IMR-90 (cell line): Measurements from ENCODE around the gene EMILIN2. TPM values are rescaled to one million over a fixed set of nuclear protein-coding genes. Genes with fewer than 3 reads are reported as not detected.

Experiments
- ATAC-seq: fragments of 200-7000 bp; cut with Tn5 transposase; 2 replicates; pipeline ENCODE4 v1.9.1; 2020; ENCODE audit warnings: low read depth, mild to moderate bottlenecking, moderate library complexity
- BruUV-seq: library from RNA; stranded (reverse); fragments of 400-500 nt; replicated peaks from 2 replicates; lab custom pipeline; 2021; lab: Mats Ljungman, UMichigan
- CTCF ChIA-PET: fragments of 300-600 bp; formaldehyde crosslinking; extraction: SDS; loops from one replicate; lab custom pipeline; 2021; ENCODE audit warnings: antibody characterized with exemption; lab: Yijun Ruan, JAX
- POLR2A ChIA-PET: fragments of 300-600 bp; sonication (Branson Sonifier 250); formaldehyde crosslinking; loops from one replicate; lab custom pipeline; 2022; ENCODE audit warnings: antibody characterized with exemption; ENCODE audit not compliant: unreplicated experiment; lab: Charles Lee
- DNase-seq: peaks from one replicate; pipeline ENCODE4 v3.0.0; 2013
- H2AFZ ChIP-seq: replicated peaks from 2 replicates; pipeline ENCODE3; 2013; ENCODE audit warnings: low read length, mild to moderate bottlenecking; ENCODE audit not compliant: poor library complexity
- H2AK5ac ChIP-seq: 2 replicates; pipeline ENCODE4 v1.6.1; 2013; ENCODE audit warnings: low read depth, low read length, inconsistent platforms
- H2AK9ac ChIP-seq: replicated peaks from 2 replicates; pipeline ENCODE3; 2013; ENCODE audit warnings: mild to moderate bottlenecking, low read depth, low read length, moderate library complexity; ENCODE audit not compliant: poor library complexity
- H2BK120ac ChIP-seq: 2 replicates; pipeline ENCODE4 v1.6.1; 2013; ENCODE audit warnings: low read depth, low read length, inconsistent platforms
- H2BK15ac ChIP-seq: 3 replicates; pipeline ENCODE4 v1.6.1; 2013; ENCODE audit warnings: low read depth, low read length, inconsistent platforms
- H2BK20ac ChIP-seq: 2 replicates; pipeline ENCODE4 v1.6.1; 2013; ENCODE audit warnings: low read depth, mild to moderate bottlenecking, inconsistent platforms, low read length, moderate library complexity
- H2BK5ac ChIP-seq: 2 replicates; pipeline ENCODE4 v1.6.1; 2013; ENCODE audit warnings: mild to moderate bottlenecking, low read depth, low read length, inconsistent platforms; ENCODE audit not compliant: poor library complexity, severe bottlenecking
- H3K14ac ChIP-seq: replicated peaks from 2 replicates; pipeline ENCODE4 v1.6.1; 2013; ENCODE audit warnings: low read depth, low read length, inconsistent platforms
- H3K18ac ChIP-seq: 2 replicates; pipeline ENCODE4 v1.6.1; 2013; ENCODE audit warnings: low read depth, low read length, control low read depth
- H3K23ac ChIP-seq: 2 replicates; pipeline ENCODE4 v1.6.1; 2013; ENCODE audit warnings: low read depth, low read length, inconsistent platforms
- H3K27ac ChIP-seq: 2 replicates; pipeline ENCODE4 v1.5.1; 2013; ENCODE audit warnings: mild to moderate bottlenecking, control low read depth, low read length; ENCODE audit not compliant: insufficient read depth
- H3K27me3 ChIP-seq: 2 replicates; pipeline ENCODE4 v1.6.1; 2013; ENCODE audit warnings: low read length; ENCODE audit not compliant: control insufficient read depth, insufficient read depth
- H3K36me3 ChIP-seq: 2 replicates; pipeline ENCODE4 v1.6.1; 2013; ENCODE audit warnings: low read length, mixed read lengths; ENCODE audit not compliant: control insufficient read depth, insufficient read depth
- H3K4ac ChIP-seq: 2 replicates; pipeline ENCODE4 v1.6.1; 2013; ENCODE audit warnings: low read depth, low read length, inconsistent platforms
- H3K4me1 ChIP-seq: 2 replicates; pipeline ENCODE4 v1.6.1; 2013; ENCODE audit warnings: low read length, mixed read lengths; ENCODE audit not compliant: control insufficient read depth, insufficient read depth
- H3K4me2 ChIP-seq: 2 replicates; pipeline ENCODE4 v1.6.1; 2013; ENCODE audit warnings: low read depth, mild to moderate bottlenecking, control low read depth, low read length, moderate library complexity
- H3K4me3 ChIP-seq: 2 replicates; pipeline ENCODE4 v1.5.1; 2013; ENCODE audit warnings: low read depth, mild to moderate bottlenecking, control low read depth, low read length, moderate library complexity; ENCODE audit not compliant: insufficient read depth
- H3K56ac ChIP-seq: 2 replicates; pipeline ENCODE4 v1.6.1; 2013; ENCODE audit warnings: low read length, inconsistent platforms; ENCODE audit not compliant: insufficient read depth; ENCODE audit errors: extremely low read depth
- H3K79me1 ChIP-seq, 2 experiments: 2 replicates each; pipeline ENCODE4 v1.6.1; 2013; ENCODE audit warnings: low read length in 2 of 2, inconsistent platforms in 1 of 2, low read depth in 1 of 2
- H3K9ac ChIP-seq: 2 replicates; pipeline ENCODE4 v1.6.1; 2013; ENCODE audit warnings: low read depth, low read length, control low read depth
- H3K9me1 ChIP-seq: 2 replicates; pipeline ENCODE4 v1.6.1; 2013; ENCODE audit warnings: low read length, inconsistent platforms; ENCODE audit not compliant: insufficient read depth
- H3K9me3 ChIP-seq: 2 replicates; pipeline ENCODE4 v1.6.1; 2013; ENCODE audit warnings: low read length; ENCODE audit not compliant: control insufficient read depth, insufficient read depth
- H4K20me1 ChIP-seq: 2 replicates; pipeline ENCODE4 v1.6.1; 2013; ENCODE audit warnings: low read length, inconsistent platforms; ENCODE audit not compliant: insufficient read depth
- H4K5ac ChIP-seq: 2 replicates; pipeline ENCODE4 v1.6.1; 2013; ENCODE audit warnings: mild to moderate bottlenecking, low read depth, low read length, control low read depth
- H4K8ac ChIP-seq, 2 experiments: 2 replicates each; pipeline ENCODE4 v1.6.1; 2013; ENCODE audit warnings: low read depth in 2 of 2, low read length in 2 of 2, control low read depth in 1 of 2, inconsistent platforms in 1 of 2
- H4K91ac ChIP-seq: 2 replicates; pipeline ENCODE4 v1.6.1; 2013; ENCODE audit warnings: low read depth, low read length, inconsistent platforms; ENCODE audit not compliant: insufficient read depth
- BHLHE40 ChIP-seq: fragments of 150-350 bp; IDR thresholded peaks from 2 replicates; pipeline ENCODE4 v1.6.1; 2016; ENCODE audit warnings: mild to moderate bottlenecking, low read depth, low read length
- CEBPB ChIP-seq: IDR thresholded peaks from 2 replicates; pipeline ENCODE4 v1.6.1; 2012; ENCODE audit warnings: low read depth, low read length, improper control_type of control experiment
- CHD1 ChIP-seq: IDR thresholded peaks from 2 replicates; pipeline ENCODE4 v1.6.1; 2012; ENCODE audit warnings: low read depth, low read length, improper control_type of control experiment
- FOS ChIP-seq: fragments of 150-350 bp; IDR thresholded peaks from 2 replicates; pipeline ENCODE4 v1.6.1; 2016; ENCODE audit warnings: low read depth, low read length
- MAFK ChIP-seq: IDR thresholded peaks from 2 replicates; pipeline ENCODE4 v1.6.1; 2012; ENCODE audit warnings: low read depth, low read length, improper control_type of control experiment
- MAZ ChIP-seq: IDR thresholded peaks from 2 replicates; pipeline ENCODE4 v1.6.1; 2012; ENCODE audit warnings: low read depth, mild to moderate bottlenecking, low read length, improper control_type of control experiment, moderate library complexity, borderline replicate concordance
- MXI1 ChIP-seq: IDR thresholded peaks from 2 replicates; pipeline ENCODE4 v1.6.1; 2012; ENCODE audit warnings: low read depth, mild to moderate bottlenecking, low read length, moderate library complexity, borderline replicate concordance
- NFE2L2 ChIP-seq: fragments of 150-350 bp; IDR thresholded peaks from 2 replicates; pipeline ENCODE4 v1.6.1; 2016; ENCODE audit warnings: low read depth, mild to moderate bottlenecking, low read length
- RAD21 ChIP-seq: IDR thresholded peaks from 2 replicates; pipeline ENCODE4 v1.6.1; 2012; ENCODE audit warnings: low read length, improper control_type of control experiment
- RCOR1 ChIP-seq: IDR thresholded peaks from 2 replicates; pipeline ENCODE4 v1.6.1; 2012; ENCODE audit warnings: mild to moderate bottlenecking, low read length, improper control_type of control experiment; ENCODE audit not compliant: insufficient replicate concordance
- RFX5 ChIP-seq: IDR thresholded peaks from 2 replicates; pipeline ENCODE4 v1.8.0; 2012; ENCODE audit warnings: low read depth, mild to moderate bottlenecking, low read length, moderate library complexity
- WGBS, 2 experiments: methylation state at CpG; one replicate each; pipeline versions ENCODE4 v1.1.5 to v1.1.7; 2013; ENCODE audit warnings: missing lambda C conversion rate in 2 of 2; ENCODE audit not compliant: insufficient read length in 1 of 2; ENCODE audit errors: extremely low coverage in 2 of 2; 5-methylcytosine and 5-hydroxymethylcytosine counted together
- dilution Hi-C: fragments of 300-500 bp; cut with HindIII; formaldehyde crosslinking; loops from one replicate; pipeline ENCODE4 v1.14.3; 2018; ENCODE audit warnings: low sequenced_read_pairs; ENCODE audit not compliant: unreplicated experiment
- in situ Hi-C: fragments of 300-500 bp; cut with MboI; formaldehyde crosslinking; loops from 3 replicates; pipeline ENCODE4 v1.14.3; 2019; ENCODE audit warnings: low sequenced_read_pairs, inconsistent platforms, mixed read lengths
- intact Hi-C: fragments of 100-400 bp; cut with micrococcal nuclease; formaldehyde crosslinking; loops from 2 replicates; pipeline ENCODE4 v1.10.0; 2022
- polyA plus RNA-seq, 3 experiments: library from polyadenylated mRNA; depleted of rRNA; stranded (reverse); fragments of >200 nt; gene quantifications; 2 replicates each; pipeline ENCODE4 v1.2.3, GENCODE V29; 2012; ENCODE audit warnings: low replicate concordance in 1 of 3
- total RNA-seq: library from RNA; depleted of rRNA; stranded (reverse); fragments of >200 nt; gene quantifications from 2 replicates; pipeline ENCODE4 v1.2.3, GENCODE V29; 2012
- TF ChIP-seq, protein P1 (sequence below): fragments of 150-350 bp; IDR thresholded peaks from 2 replicates; pipeline ENCODE4 v1.6.1; 2016; ENCODE audit warnings: low read depth, mild to moderate bottlenecking, low read length, moderate library complexity, borderline replicate concordance
- TF ChIP-seq, protein P2 (sequence below): conservative IDR thresholded peaks from 2 replicates; pipeline ENCODE4 v1.5.1; 2012; ENCODE audit warnings: mild to moderate bottlenecking, low read depth, low read length, improper control_type of control experiment

EMILIN2 gene
- total and polyA plus RNA-seq, 2 of the 4 experiments (the other 2 are of a cell fraction): under 0.01 to 0.14 TPM

DNA sequence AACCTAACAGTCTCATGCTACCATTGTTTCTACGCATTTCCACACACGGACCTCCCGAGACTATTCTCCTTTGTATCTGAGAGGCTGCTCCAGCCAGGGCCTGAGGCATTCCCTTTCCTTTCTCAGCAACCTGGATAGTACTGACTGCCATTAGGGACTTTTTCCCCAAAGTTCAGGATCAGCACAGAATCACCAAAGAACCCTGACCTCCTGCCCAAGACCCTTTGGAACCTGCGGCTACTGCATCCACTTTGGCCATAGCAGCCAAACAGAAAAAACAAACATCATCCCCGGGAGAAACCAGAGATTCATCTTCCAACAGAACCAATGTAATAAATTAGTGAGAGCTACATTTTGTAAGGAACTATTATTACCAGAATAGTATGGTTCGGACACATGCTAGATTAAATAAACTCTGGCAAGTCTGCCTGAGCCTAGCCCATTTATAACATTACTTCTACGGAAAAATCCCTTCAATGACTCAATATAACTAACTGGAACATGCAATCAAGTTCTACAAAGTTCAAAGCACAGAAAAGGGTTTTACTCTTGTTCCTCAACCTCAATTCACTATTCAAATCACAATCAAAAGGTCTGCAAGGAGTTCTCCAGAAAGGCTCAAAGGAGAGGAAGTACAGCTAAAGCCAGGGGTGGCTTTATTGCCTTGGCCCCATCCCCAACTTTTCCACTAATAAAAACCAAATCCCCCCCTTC lies 114.3 kb downstream of the EMILIN2 start (continued):
- no peak for TF ChIP-seq MAFK

DNA sequence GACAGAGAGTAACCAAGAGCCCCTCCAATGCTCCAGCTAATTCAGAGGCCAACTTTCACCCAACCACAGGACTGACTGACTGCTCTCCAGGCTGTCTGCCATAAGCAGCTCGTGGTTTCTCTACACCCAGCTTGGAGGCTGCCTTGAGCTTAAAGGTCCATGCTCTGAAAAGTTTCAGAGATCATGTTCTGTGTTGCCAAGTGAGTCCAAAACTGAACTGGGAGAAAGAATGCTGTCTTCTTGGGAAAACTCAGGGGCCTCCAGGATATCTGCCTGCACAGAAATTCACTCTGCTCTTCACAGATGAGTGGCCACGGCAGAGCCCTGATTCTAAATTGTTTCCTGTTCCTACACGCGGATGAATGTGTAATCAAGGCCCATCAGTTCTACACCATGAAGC lies 115.0 kb downstream of the EMILIN2 start:
- intact Hi-C loops: no loop called here
- no peaks in the 10 kb centered on the region for H3K36me3 ChIP-seq
- no peak overlapping the region for H3K18ac ChIP-seq
- H3K79me1 ChIP-seq: peaks cover 37 to 67% of the 10 kb centered on the region in 2 experiments
- H4K91ac ChIP-seq: no peak overlapping the region
- H3K4me1 ChIP-seq: peaks cover 12% of the 10 kb centered on the region
- peak overlapping the region; percentile 3; the same call in 1 of the 2 replicates for H3K4me2 ChIP-seq
- H3K23ac ChIP-seq: no peak overlapping the region
- no peak overlapping the region for H2AK9ac ChIP-seq
- no peak overlapping the region for H3K9ac ChIP-seq
- no peak overlapping the region for H2AK5ac ChIP-seq
- ATAC-seq (peak; percentile 58), DNase-seq (peak; percentile 55)
- ChIA-PET CTCF (interaction anchor here (1.5 to 1.8 kb wide), 2 partner anchors 13 to 190 kb away, joined by 3 to 6 read pairs; no protein-coding TSS in a partner anchor), POLR2A (no interaction called here)
- no peak overlapping the region for H2BK15ac ChIP-seq
- H4K8ac ChIP-seq: no peak overlapping the region
- no peak overlapping the region for H4K5ac ChIP-seq
- H2BK5ac ChIP-seq: no peak overlapping the region
- H3K4me3 ChIP-seq: no peak overlapping the region
- peaks cover 12% of the 10 kb centered on the region for H3K9me1 ChIP-seq
- in situ Hi-C loops: no loop called here
- H3K14ac ChIP-seq: no peak overlapping the region
- no peak overlapping the region for H3K4ac ChIP-seq
- no CpG with 5 or more reads among the region's 4 CpGs for WGBS, 2 experiments
- H3K27me3 ChIP-seq: no peaks in the 10 kb centered on the region
- no TSS peak for BruUV-seq
- dilution Hi-C loops: no loop called here
- no peak overlapping the region for H2BK120ac ChIP-seq
- H2BK20ac ChIP-seq: no peak overlapping the region
- H3K56ac ChIP-seq: no peak overlapping the region
- peaks cover 24% of the 10 kb centered on the region for H4K20me1 ChIP-seq
- no peak overlapping the region for H3K27ac ChIP-seq
- H2AFZ ChIP-seq: no peak overlapping the region
- no peaks in the 10 kb centered on the region for H3K9me3 ChIP-seq
- TF ChIP-seq BHLHE40 (no peak), CEBPB (no peak), RFX5 (no peak), RAD21 (no peak), MAFK (no peak), FOS (no peak), RCOR1 (no peak), NFE2L2 (no peak), MXI1 (no peak), MAZ (no peak), CHD1 (no peak)
- TF ChIP-seq, protein P1, sequence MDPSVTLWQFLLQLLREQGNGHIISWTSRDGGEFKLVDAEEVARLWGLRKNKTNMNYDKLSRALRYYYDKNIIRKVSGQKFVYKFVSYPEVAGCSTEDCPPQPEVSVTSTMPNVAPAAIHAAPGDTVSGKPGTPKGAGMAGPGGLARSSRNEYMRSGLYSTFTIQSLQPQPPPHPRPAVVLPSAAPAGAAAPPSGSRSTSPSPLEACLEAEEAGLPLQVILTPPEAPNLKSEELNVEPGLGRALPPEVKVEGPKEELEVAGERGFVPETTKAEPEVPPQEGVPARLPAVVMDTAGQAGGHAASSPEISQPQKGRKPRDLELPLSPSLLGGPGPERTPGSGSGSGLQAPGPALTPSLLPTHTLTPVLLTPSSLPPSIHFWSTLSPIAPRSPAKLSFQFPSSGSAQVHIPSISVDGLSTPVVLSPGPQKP: no peak
- TF ChIP-seq, protein P2, sequence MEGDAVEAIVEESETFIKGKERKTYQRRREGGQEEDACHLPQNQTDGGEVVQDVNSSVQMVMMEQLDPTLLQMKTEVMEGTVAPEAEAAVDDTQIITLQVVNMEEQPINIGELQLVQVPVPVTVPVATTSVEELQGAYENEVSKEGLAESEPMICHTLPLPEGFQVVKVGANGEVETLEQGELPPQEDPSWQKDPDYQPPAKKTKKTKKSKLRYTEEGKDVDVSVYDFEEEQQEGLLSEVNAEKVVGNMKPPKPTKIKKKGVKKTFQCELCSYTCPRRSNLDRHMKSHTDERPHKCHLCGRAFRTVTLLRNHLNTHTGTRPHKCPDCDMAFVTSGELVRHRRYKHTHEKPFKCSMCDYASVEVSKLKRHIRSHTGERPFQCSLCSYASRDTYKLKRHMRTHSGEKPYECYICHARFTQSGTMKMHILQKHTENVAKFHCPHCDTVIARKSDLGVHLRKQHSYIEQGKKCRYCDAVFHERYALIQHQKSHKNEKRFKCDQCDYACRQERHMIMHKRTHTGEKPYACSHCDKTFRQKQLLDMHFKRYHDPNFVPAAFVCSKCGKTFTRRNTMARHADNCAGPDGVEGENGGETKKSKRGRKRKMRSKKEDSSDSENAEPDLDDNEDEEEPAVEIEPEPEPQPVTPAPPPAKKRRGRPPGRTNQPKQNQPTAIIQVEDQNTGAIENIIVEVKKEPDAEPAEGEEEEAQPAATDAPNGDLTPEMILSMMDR: no peak
